ENCODE measurements around the gene STAT5A.

STAT5A gene

GRCh38 chr17:42323268-42323773 lies 35.0 kb downstream of the STAT5A start:
- no peak overlapping the region for H3K27ac ChIP-seq (ENCODE audit: low read depth, low read length)
- no peaks in the 10 kb centered on the region for H3K9me3 ChIP-seq (ENCODE audit: control insufficient read depth in 1 of 2, low read length in 2 of 2)
- H3K9ac ChIP-seq (ENCODE audit: low read depth in 1 of 2, low read length in 2 of 2): no peak overlapping the region
- peaks cover 0 to 3% of the 10 kb centered on the region in 2 donors for H3K4me1 ChIP-seq (ENCODE audit: control insufficient read depth in 1 of 2, insufficient read depth in 2 of 2, low read length in 2 of 2)
- peaks cover 53 to 70% of the 10 kb centered on the region in 2 donors for H3K36me3 ChIP-seq (ENCODE audit: control insufficient read depth in 1 of 2, insufficient read depth in 2 of 2, low read length in 2 of 2)
- H3K4me3 ChIP-seq (ENCODE audit: low read depth in 1 of 2, low read length in 2 of 2): no peak overlapping the region
- H3K27me3 ChIP-seq (ENCODE audit: control insufficient read depth in 1 of 2, insufficient read depth in 2 of 2, low read length in 2 of 2): no peaks in the 10 kb centered on the region

DNA sequence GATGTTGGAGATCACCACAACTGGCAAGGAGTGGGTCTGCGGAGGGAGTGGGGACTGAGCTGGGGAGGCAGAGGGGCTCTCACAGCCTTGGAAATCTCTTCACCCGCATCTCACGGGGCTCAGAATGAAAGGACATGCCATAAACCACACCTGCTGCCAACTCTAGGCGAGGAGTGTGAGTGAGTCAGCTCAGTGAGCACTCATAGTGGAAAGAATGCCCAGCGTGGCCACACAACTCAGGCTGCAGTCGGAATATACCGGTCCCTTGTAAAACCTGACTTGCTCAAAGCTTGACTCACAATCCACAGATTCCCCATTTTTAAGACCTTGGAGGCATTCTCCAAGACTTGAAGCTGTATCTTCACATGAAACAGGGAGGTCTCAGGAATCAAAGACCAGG lies 36.7 kb downstream of the STAT5A start:
- no peak overlapping the region for H3K27ac ChIP-seq (ENCODE audit: low read depth, low read length)
- H3K4me1 ChIP-seq (ENCODE audit: control insufficient read depth in 1 of 2, insufficient read depth in 2 of 2, low read length in 2 of 2): peaks cover 8% of the 10 kb centered on the region in 2 donors
- H3K4me3 ChIP-seq (ENCODE audit: low read depth in 1 of 2, low read length in 2 of 2): no peak overlapping the region
- H3K27me3 ChIP-seq (ENCODE audit: control insufficient read depth in 1 of 2, insufficient read depth in 2 of 2, low read length in 2 of 2): no peaks in the 10 kb centered on the region
- no peaks in the 10 kb centered on the region for H3K9me3 ChIP-seq (ENCODE audit: control insufficient read depth in 1 of 2, low read length in 2 of 2)
- H3K9ac ChIP-seq (ENCODE audit: low read depth in 1 of 2, low read length in 2 of 2): no peak overlapping the region
- peaks cover 52 to 70% of the 10 kb centered on the region in 2 donors for H3K36me3 ChIP-seq (ENCODE audit: control insufficient read depth in 1 of 2, insufficient read depth in 2 of 2, low read length in 2 of 2)

- H3K36me3 ChIP-seq (ENCODE audit: control insufficient read depth in 1 of 2, insufficient read depth in 2 of 2, low read length in 2 of 2): peaks cover 57 to 74% of the 10 kb centered on the region in 2 donors
- H3K4me1 ChIP-seq (ENCODE audit: control insufficient read depth in 1 of 2, insufficient read depth in 2 of 2, low read length in 2 of 2): peaks cover 5 to 8% of the 10 kb centered on the region in 2 donors
- H3K4me3 ChIP-seq (ENCODE audit: low read depth in 1 of 2, low read length in 2 of 2): no peak overlapping the region
- no peak overlapping the region for H3K9ac ChIP-seq (ENCODE audit: low read depth in 1 of 2, low read length in 2 of 2)
- no peaks in the 10 kb centered on the region for H3K27me3 ChIP-seq (ENCODE audit: control insufficient read depth in 1 of 2, insufficient read depth in 2 of 2, low read length in 2 of 2)
- no peak overlapping the region for H3K27ac ChIP-seq (ENCODE audit: low read depth, low read length)
- H3K9me3 ChIP-seq (ENCODE audit: control insufficient read depth in 1 of 2, low read length in 2 of 2): no peaks in the 10 kb centered on the region
Observed at GRCh38 chr17:42329025-42329976, 41.0 kb downstream of the STAT5A start.

DNA sequence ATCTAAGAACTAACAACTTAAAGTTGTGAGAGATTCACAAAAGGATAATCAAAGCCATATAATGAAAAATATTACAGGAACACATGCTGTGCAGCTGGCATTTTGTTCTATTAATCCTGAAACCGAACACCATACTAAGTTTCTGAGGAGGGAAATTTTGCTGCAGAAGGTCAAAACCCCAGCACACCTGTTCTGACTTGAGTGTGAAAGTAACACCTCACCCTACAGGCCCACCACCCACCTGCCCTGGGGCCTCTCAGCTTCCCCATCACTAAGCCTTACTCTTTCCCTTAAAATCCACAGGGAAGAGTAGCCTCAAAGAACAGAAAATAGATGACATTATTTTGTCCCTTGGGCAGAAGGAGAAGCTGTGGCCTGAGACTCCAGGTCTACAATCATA lies 44.8 kb downstream of the STAT5A start:
- H3K36me3 ChIP-seq (ENCODE audit: control insufficient read depth in 1 of 2, insufficient read depth in 2 of 2, low read length in 2 of 2): peaks cover 47 to 77% of the 10 kb centered on the region in 2 donors
- no peak overlapping the region for H3K9ac ChIP-seq (ENCODE audit: low read depth in 1 of 2, low read length in 2 of 2)
- no peak overlapping the region for H3K27ac ChIP-seq (ENCODE audit: low read depth, low read length)
- H3K4me1 ChIP-seq (ENCODE audit: control insufficient read depth in 1 of 2, insufficient read depth in 2 of 2, low read length in 2 of 2): peaks cover 5 to 8% of the 10 kb centered on the region in 2 donors
- no peaks in the 10 kb centered on the region for H3K9me3 ChIP-seq (ENCODE audit: control insufficient read depth in 1 of 2, low read length in 2 of 2)
- H3K4me3 ChIP-seq (ENCODE audit: low read depth in 1 of 2, low read length in 2 of 2): no peak overlapping the region
- H3K27me3 ChIP-seq (ENCODE audit: control insufficient read depth in 1 of 2, insufficient read depth in 2 of 2, low read length in 2 of 2): no peaks in the 10 kb centered on the region

DNA sequence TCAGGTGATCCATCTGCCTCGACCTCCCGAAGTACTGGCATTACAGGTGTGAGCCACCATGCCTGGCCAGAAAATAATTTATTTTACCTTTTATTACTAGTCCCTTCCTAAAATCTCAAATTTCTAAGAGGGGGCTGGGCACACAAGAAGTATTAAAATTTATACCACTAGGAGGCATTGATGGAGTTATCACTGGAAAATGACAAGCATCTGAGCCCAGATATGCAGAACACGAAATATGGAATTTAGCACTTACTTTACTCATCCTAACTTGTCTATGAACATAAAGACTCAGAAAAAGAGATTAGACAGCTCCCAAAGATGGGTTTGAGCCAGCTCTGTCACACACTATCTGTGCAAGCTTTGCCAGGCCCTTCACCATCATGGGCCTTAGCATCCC lies 46.4 kb downstream of the STAT5A start:
- Histone ChIP-seq H3K4me1 (ENCODE audit: control insufficient read depth in 1 of 2, insufficient read depth in 2 of 2, low read length in 2 of 2) (peaks cover 0 to 7% of the 10 kb centered on the region in 2 donors), H3K27ac (ENCODE audit: low read depth, low read length) (no peak overlapping the region), H3K4me3 (ENCODE audit: low read depth in 1 of 2, low read length in 2 of 2) (no peak overlapping the region), H3K36me3 (ENCODE audit: control insufficient read depth in 1 of 2, insufficient read depth in 2 of 2, low read length in 2 of 2) (peaks cover 51 to 75% of the 10 kb centered on the region in 2 donors), H3K9me3 (ENCODE audit: control insufficient read depth in 1 of 2, low read length in 2 of 2) (no peaks in the 10 kb centered on the region), H3K9ac (ENCODE audit: low read depth in 1 of 2, low read length in 2 of 2) (no peak overlapping the region), H3K27me3 (ENCODE audit: control insufficient read depth in 1 of 2, insufficient read depth in 2 of 2, low read length in 2 of 2) (no peaks in the 10 kb centered on the region)

- Histone ChIP-seq H3K27me3 (ENCODE audit: control insufficient read depth in 1 of 2, insufficient read depth in 2 of 2, low read length in 2 of 2) (no peaks in the 10 kb centered on the region), H3K4me3 (ENCODE audit: low read depth in 1 of 2, low read length in 2 of 2) (no peak overlapping the region), H3K27ac (ENCODE audit: low read depth, low read length) (no peak overlapping the region), H3K36me3 (ENCODE audit: control insufficient read depth in 1 of 2, insufficient read depth in 2 of 2, low read length in 2 of 2) (peaks cover 47 to 77% of the 10 kb centered on the region in 2 donors), H3K9ac (ENCODE audit: low read depth in 1 of 2, low read length in 2 of 2) (no peak overlapping the region), H3K4me1 (ENCODE audit: control insufficient read depth in 1 of 2, insufficient read depth in 2 of 2, low read length in 2 of 2) (peaks cover 0 to 5% of the 10 kb centered on the region in 2 donors), H3K9me3 (ENCODE audit: control insufficient read depth in 1 of 2, low read length in 2 of 2) (no peaks in the 10 kb centered on the region)
Observed at GRCh38 chr17:42337442-42337841, 49.1 kb downstream of the STAT5A start.

- H3K9me3 ChIP-seq (ENCODE audit: control insufficient read depth in 1 of 2, low read length in 2 of 2): no peaks in the 10 kb centered on the region
- peaks cover 42 to 71% of the 10 kb centered on the region in 2 donors for H3K36me3 ChIP-seq (ENCODE audit: control insufficient read depth in 1 of 2, insufficient read depth in 2 of 2, low read length in 2 of 2)
- H3K4me3 ChIP-seq (ENCODE audit: low read depth in 1 of 2, low read length in 2 of 2): no peak overlapping the region
- no peak overlapping the region for H3K27ac ChIP-seq (ENCODE audit: low read depth, low read length)
- no peaks in the 10 kb centered on the region for H3K27me3 ChIP-seq (ENCODE audit: control insufficient read depth in 1 of 2, insufficient read depth in 2 of 2, low read length in 2 of 2)
- H3K4me1 ChIP-seq (ENCODE audit: control insufficient read depth in 1 of 2, insufficient read depth in 2 of 2, low read length in 2 of 2): peaks cover 0 to 5% of the 10 kb centered on the region in 2 donors
- no peak overlapping the region for H3K9ac ChIP-seq (ENCODE audit: low read depth in 1 of 2, low read length in 2 of 2)
Observed at GRCh38 chr17:42338427-42338985, 50.2 kb downstream of the STAT5A start.

DNA sequence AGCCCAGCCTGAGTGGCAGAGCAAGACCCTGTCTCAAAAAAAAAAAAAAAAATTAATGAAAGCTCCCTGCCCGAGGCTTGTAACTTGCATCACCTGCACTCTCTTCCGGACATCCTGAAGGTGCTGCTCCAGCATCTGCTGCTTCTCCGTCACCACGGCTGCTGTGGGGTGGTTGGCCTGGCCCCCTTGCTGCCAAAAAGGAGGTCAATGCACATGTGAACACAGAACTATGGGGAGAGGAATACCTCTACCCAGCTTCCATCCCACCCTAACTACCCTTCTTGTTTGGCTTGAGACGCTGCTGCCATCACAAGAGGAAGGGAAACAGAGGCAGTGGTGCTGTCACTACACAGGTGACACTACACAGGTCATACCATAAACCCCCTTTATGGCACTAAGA lies 50.9 kb downstream of the STAT5A start:
- H3K9ac ChIP-seq (ENCODE audit: low read depth in 1 of 2, low read length in 2 of 2): no peak overlapping the region
- H3K27me3 ChIP-seq (ENCODE audit: control insufficient read depth in 1 of 2, insufficient read depth in 2 of 2, low read length in 2 of 2): no peaks in the 10 kb centered on the region
- H3K9me3 ChIP-seq (ENCODE audit: control insufficient read depth in 1 of 2, low read length in 2 of 2): no peaks in the 10 kb centered on the region
- H3K27ac ChIP-seq (ENCODE audit: low read depth, low read length): no peak overlapping the region
- H3K36me3 ChIP-seq (ENCODE audit: control insufficient read depth in 1 of 2, insufficient read depth in 2 of 2, low read length in 2 of 2): peaks cover 42 to 71% of the 10 kb centered on the region in 2 donors
- H3K4me3 ChIP-seq (ENCODE audit: low read depth in 1 of 2, low read length in 2 of 2): no peak overlapping the region
- H3K4me1 ChIP-seq (ENCODE audit: control insufficient read depth in 1 of 2, insufficient read depth in 2 of 2, low read length in 2 of 2): peaks cover 0 to 5% of the 10 kb centered on the region in 2 donors

DNA sequence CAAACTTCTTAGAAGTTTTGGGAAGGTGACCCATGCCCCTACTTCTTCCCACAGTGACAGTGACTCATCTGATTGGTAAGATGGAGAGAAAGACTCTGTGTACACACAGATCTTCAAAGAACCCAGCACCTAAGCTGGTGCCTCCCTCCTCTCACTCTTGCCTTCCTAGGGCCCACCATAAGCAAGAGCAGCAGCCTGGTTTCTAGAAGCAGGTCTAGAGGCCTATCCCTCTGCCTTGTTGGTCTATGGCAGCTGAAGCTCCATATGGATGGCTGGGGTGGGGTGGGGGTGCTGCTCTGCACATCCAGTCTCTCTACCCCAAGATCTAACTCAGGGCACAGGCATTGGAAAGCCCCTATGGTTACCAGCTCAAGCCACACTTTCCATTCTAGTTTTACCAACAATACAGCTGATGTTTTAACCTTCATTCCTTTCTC lies 52.4 kb downstream of the STAT5A start:
- Histone ChIP-seq H3K27ac (ENCODE audit: low read depth, low read length) (no peak overlapping the region), H3K9ac (ENCODE audit: low read depth in 1 of 2, low read length in 2 of 2) (no peak overlapping the region), H3K4me3 (ENCODE audit: low read depth in 1 of 2, low read length in 2 of 2) (no peak overlapping the region), H3K9me3 (ENCODE audit: control insufficient read depth in 1 of 2, low read length in 2 of 2) (no peaks in the 10 kb centered on the region), H3K36me3 (ENCODE audit: control insufficient read depth in 1 of 2, insufficient read depth in 2 of 2, low read length in 2 of 2) (peaks cover 36 to 66% of the 10 kb centered on the region in 2 donors), H3K27me3 (ENCODE audit: control insufficient read depth in 1 of 2, insufficient read depth in 2 of 2, low read length in 2 of 2) (no peaks in the 10 kb centered on the region), H3K4me1 (ENCODE audit: control insufficient read depth in 1 of 2, insufficient read depth in 2 of 2, low read length in 2 of 2) (peaks cover 0 to 5% of the 10 kb centered on the region in 2 donors)

DNA sequence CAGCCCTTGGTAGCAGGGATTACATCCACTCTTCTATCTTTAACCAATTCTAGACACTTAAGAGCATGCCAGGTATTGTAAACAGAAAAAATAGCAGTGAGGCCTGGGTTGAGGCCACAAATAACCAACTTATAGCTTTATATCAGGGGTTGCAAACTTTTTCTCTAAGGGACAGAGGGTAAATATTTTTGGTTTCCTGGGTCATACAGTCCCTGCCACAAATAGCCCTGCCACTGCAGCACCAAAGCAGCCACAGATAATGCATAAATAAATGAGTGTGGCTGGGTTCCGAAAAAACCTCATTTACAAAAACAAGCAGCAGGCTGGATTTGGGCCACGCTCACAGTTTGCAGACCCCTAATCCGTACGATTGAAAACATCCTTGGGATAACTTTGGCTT lies 53.3 kb downstream of the STAT5A start:
- H3K27ac ChIP-seq (ENCODE audit: low read depth, low read length): no peak overlapping the region
- H3K36me3 ChIP-seq (ENCODE audit: control insufficient read depth in 1 of 2, insufficient read depth in 2 of 2, low read length in 2 of 2): peaks cover 37 to 67% of the 10 kb centered on the region in 2 donors

More for the DNA sequence above, 53.3 kb downstream of the STAT5A start:
- no peaks in the 10 kb centered on the region for H3K9me3 ChIP-seq (ENCODE audit: control insufficient read depth in 1 of 2, low read length in 2 of 2)
- no peak overlapping the region for H3K9ac ChIP-seq (ENCODE audit: low read depth in 1 of 2, low read length in 2 of 2)
- peaks cover 0 to 5% of the 10 kb centered on the region in 2 donors for H3K4me1 ChIP-seq (ENCODE audit: control insufficient read depth in 1 of 2, insufficient read depth in 2 of 2, low read length in 2 of 2)
- H3K4me3 ChIP-seq (ENCODE audit: low read depth in 1 of 2, low read length in 2 of 2): no peak overlapping the region
- H3K27me3 ChIP-seq (ENCODE audit: control insufficient read depth in 1 of 2, insufficient read depth in 2 of 2, low read length in 2 of 2): no peaks in the 10 kb centered on the region
